NCI-H748 treated with DMSO at 0.1 percent for 48 hours (cell line): ENCODE data around the gene PCCA.

ENCODE experiments used
- DNase-seq: peaks from one replicate; lab custom pipeline; 2025; lab: John Stamatoyannopoulos, UW

Gene PCCA

DNA sequence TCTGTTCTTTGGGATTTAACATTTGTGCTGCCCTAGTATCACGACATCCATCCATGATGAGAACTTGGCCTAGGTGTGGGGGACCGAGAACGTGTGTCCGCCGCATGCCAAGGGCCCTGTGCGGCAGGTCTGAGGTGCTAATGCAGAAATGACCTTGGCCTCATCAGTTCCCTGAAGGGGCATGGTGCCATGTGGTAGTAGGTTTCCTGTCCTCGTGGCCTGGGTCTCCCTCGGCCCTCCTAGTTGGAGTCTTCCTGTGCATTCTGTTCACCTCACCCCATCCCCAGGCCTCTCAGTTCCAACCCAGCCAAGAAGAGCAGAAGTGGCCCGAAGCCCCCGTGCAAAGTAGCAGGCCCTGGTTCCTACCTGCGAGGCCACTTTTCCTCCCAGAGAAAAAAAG is 439.9 kb downstream of the PCCA start:
- DNase-seq: no peak

DNA sequence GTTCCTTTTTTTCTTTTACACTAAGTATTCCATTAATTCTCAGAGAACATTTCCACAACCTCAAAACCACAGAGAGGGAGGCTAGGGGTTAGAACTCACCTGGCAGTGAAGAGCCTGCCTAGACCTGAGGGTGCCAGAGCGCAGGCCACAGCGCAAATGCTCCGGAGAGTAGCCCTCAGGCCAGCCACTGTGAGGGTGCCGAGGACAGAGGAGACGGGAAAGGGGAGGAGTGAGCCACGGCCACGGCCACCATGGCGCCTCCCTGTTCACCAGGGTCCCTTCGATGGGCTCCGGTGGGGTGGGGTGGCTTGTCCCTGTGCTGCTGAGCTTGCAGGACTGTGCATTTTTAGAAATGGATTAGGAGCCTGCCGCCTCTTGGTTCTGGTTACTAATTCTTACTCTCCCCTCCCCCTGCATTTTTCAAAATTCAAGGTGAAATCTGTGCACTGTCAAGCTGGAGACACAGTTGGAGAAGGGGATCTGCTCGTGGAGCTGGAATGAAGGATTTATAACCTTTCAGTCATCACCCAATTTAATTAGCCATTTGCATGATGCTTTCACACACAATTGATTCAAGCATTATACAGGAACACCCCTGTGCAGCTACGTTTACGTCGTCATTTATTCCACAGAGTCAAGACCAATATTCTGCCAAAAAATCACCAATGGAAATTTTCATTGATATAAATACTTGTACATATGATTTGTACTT is 440.9 kb downstream of the PCCA start:
- no peak for DNase-seq

- no peak for DNase-seq
Measured at GRCh38 chr13:100530671-100531213, 441.8 kb downstream of the PCCA start.

- DNase-seq: no peak
Measured at GRCh38 chr13:100532090-100532766, 443.3 kb downstream of the PCCA start.

- no peak for DNase-seq
Measured at GRCh38 chr13:100532836-100533435, 444.0 kb downstream of the PCCA start.

DNA sequence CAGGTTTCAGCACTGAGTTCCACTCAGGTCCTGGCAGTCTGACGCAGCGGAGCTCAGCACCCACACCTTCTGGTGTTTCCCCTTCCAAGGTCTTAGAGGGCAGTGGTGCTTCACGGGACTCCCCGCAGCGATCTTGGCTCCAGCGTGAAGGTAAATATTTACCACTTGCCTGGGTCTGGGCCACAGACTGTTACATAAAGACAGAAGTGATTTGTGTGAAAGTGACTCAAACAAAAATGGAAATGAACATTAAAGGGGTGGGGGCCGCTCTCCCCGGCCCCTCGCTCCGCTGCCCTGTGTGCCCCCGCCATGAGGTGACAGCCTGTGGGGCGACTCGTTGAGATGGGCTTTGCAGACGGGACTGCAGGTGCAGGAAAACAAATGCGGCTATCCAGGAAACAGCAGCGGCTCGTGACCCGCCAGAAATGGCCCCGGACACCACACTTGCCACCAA is 444.7 kb downstream of the PCCA start:
- peak; percentile 16 for DNase-seq

- DNase-seq: no peak
Measured at GRCh38 chr13:100534147-100534843, 445.4 kb downstream of the PCCA start.

GRCh38 chr13:100534911-100535310 is 446.0 kb downstream of the PCCA start:
- no peak for DNase-seq

DNA sequence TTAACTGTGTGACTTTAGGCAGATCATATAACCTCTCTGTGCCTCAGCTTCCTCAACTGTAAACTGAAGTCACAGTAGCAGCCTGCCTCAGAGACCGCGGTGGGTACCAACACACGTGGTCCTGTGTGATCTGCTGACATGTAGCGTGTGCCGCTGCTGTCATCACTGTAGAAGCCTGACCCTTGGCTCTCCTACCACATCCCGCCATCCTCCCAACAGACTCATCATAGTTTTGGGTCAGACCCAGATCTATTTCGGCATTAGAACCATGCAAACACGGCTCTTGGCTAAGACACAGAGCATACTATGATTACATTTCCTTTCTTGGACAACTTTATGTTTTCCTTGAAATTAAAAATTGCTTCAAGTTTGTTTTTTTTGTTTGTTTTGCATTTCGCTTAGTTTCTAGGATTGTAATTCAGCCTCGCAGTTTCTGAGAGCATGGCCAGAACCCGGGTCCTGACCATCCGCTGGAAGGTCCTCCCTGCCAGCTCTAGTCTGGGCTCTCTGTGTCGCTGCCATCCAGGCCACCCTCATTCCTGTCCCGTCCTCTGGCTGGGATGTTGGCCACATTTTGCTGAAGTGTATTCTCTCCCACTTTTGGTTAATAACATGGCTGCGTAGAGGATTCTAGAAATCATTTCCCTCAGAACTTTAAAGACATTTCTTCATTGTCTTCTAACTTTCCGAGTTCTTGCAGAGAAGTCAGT is 446.7 kb downstream of the PCCA start:
- no peak for DNase-seq

GRCh38 chr13:100536643-100537180 is 447.8 kb downstream of the PCCA start:
- no peak for DNase-seq

DNA sequence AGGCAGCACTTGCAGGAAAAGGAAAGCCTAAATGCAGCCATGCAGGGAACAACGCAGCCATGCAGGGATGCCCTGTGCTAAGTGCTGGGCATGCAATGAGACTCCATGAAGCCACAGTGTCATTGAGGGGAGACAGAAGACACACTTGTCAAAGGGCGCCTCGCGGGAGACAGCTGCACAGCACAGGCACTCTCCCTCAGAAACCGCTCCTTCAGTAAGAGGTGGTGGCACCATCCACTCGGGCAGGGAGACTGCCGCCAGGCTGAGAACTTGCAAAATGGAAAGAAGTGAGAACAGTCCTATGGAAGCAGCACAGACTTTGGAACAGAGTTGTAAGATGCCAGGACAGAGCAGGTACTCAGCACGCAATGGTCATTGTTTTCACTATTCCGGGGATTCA is 448.6 kb downstream of the PCCA start:
- no peak for DNase-seq

- DNase-seq: no peak
Measured at GRCh38 chr13:100537951-100538462, 449.1 kb downstream of the PCCA start.

- no peak for DNase-seq
Measured at GRCh38 chr13:100540621-100541020, 451.7 kb downstream of the PCCA start.

DNA sequence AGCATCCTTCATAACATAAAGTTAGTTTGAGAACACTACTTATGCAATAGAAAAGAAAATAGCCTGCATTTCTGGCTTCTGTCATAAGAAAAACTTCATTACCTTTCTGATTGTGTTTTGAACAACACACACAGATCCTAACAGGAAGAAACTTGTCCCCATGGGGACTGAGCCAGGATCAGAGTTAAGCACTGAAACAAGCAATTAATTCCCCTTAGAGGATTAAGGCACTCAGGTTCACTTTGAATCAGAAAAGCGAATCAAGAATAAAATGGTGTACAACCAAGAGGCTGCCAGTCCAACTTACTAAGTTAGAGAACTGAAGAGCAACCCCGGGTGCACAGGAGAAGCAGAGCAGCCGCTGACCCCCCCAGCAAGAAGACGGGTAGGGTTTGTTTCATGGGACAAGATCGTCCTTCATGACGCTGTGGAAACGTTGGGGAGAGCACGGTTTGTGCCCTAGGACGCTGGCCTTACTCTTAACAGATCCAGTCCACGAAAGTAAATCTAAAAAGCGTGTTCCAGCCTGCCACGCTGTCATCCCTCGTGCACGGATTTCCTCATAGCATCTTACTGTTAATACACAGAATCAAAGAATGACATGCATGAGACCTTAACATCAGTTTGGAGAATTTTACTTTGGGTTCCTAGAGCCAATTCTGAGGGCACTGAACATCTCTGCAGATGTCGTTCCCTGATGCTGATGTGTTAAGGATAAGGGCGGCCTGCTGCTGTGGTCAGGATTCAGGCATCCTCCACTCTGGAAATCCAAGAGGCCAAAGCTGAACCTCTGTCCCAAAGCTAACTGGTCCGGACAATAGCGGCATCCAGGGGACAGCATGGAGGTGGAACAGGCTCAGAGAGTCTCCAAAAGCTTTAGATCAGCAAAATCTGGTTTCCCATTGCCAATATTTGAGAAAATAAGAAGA is 453.3 kb downstream of the PCCA start:
- no peak for DNase-seq

DNA sequence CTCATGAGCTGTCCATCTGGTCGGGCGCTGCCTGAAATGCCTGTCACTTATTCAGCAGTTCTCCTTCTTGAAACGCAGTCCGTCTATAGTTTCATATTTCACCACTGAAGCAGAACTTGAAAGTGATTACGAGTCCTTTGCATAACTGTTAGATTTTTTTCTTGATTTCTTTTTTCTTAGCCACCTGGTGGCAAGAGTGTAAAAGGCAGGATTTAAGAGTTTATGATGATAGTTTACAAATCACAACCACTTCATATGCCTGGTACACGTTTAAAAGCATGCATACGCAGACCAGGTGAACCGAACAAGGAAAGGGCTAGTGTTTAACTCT is 453.9 kb downstream of the PCCA start:
- no peak for DNase-seq

DNA sequence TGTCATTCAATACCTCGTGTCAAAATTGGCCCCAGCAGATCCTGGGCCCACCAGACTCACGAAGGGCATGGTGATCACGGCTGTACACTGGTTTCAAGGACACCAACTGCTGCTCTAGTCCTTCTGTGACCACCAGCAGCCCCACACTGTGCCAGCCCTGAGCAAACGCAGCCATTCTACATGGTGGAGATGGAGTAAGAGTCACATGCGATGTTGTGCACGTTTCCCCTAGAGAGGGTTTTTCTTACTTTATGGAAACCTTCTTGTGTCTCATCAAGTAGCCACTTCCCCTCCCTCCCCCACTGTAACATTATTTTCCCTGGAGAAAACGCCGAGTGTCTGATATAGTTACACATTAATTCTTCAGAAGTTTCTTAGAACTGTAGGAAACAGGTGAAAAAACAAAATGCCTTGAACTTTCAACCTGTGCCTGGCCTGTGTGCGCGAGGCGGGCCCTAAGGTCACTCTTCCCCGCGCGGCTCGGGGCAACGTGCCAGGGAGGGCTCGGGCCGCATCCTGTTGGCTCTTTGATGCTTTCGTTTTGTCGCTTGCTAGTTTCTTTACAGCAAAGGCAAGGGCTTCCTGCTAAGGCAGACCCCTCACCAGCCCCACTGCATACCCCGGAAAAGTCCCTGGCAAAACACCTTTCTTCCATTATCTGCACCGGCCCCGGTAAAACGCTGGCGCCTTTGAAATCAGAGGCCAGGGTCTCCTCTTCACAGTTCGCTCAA is 455.1 kb downstream of the PCCA start:
- DNase-seq: no peak

- no peak for DNase-seq
Measured at GRCh38 chr13:100544866-100545683, 456.2 kb downstream of the PCCA start.

DNA sequence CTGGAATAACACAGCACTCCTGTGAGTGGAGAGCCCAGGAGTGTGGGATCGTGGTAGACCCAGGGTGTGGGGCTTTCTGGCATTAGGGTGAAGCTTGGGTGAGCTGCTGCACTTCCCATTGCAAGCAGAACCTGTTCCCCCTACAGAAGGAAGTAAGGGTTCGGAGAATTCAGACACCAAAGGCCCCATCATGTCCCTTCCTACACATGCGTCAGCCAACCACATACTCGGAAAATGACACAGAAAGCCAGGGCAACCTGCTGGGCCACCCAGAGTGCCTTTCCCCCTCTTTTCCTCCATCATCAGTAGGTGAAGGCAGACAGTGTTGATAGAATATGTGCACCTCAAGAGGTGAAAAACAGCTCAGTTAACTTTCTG is 456.8 kb downstream of the PCCA start:
- DNase-seq: no peak
